ENCODE data around the gene TIFAB.

TIFAB gene

DNA sequence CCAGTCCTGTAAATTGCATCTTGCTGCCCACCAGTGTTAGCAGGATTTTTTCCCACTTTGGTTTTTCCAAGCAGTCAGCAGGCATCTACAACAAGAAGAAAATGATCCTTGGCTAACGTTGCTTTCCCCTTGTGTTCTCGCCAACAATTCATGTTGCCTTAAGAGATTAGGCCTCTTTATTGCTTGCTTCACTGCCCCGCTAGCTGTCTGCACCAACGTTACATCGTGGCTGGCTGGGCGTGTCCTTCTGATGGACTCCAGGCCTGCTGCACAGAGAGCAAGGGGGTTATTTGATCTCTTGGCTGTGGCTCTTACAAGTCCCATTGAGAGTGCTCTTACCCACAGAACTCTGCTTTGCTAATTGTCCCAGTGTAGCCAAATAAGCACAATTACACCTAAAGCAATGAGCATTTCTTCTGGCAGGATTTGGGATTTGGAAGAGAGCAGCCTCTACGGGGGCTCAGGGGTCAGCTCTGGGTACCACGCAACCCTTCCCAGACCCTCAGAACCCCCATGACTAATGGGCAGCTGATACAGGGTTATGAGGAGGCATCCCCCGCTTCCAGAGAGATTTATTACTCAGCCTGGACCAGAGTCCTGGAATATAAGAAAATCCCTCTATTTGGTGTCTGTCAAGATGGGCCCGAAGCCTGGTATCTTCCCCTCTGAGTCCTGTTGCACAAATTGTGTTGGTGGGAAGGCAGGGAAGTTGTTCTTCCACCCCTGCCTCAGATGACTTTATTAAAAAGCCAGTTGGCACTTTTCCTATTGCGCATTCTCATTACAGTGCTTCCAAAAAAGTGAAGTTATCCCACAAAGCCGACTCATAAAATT is 22.6 kb downstream of the TIFAB start:
- TF ChIP-seq, protein P1, sequence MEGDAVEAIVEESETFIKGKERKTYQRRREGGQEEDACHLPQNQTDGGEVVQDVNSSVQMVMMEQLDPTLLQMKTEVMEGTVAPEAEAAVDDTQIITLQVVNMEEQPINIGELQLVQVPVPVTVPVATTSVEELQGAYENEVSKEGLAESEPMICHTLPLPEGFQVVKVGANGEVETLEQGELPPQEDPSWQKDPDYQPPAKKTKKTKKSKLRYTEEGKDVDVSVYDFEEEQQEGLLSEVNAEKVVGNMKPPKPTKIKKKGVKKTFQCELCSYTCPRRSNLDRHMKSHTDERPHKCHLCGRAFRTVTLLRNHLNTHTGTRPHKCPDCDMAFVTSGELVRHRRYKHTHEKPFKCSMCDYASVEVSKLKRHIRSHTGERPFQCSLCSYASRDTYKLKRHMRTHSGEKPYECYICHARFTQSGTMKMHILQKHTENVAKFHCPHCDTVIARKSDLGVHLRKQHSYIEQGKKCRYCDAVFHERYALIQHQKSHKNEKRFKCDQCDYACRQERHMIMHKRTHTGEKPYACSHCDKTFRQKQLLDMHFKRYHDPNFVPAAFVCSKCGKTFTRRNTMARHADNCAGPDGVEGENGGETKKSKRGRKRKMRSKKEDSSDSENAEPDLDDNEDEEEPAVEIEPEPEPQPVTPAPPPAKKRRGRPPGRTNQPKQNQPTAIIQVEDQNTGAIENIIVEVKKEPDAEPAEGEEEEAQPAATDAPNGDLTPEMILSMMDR (IDR thresholded peaks at IDR 0.05; ENCODE audit: low read depth, low read length): no peak
- no peak for DNase-seq (ENCODE audit: low read depth, low spot score)
- in situ Hi-C loops (cut with HindIII; ENCODE audit: low sequenced_read_pairs): no loop called here
- no peak overlapping the region for H3K4me3 ChIP-seq (ENCODE audit: low read depth, low read length)

DNA sequence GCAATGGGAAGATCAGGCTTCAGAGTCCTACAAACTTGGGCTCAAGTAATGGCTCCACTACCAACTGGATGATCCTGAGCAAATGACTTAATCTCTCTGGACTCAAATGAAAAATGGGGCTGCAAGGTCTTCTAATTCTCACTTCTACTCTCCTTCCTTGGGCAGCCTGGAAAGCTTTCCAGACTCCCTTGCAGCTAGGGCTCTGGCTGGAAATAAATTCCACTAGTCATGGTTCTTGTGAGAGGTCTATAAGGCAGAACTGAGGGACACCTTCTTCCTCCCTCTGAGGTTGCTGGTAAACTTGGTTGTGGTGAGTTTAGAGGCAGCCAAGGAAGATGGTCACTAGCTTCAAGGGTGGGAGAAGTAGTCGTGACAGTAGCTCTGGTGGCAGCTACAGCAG is 23.6 kb downstream of the TIFAB start:
- TF ChIP-seq, protein P1 (IDR thresholded peaks at IDR 0.05; ENCODE audit: low read depth, low read length): no peak

DNA sequence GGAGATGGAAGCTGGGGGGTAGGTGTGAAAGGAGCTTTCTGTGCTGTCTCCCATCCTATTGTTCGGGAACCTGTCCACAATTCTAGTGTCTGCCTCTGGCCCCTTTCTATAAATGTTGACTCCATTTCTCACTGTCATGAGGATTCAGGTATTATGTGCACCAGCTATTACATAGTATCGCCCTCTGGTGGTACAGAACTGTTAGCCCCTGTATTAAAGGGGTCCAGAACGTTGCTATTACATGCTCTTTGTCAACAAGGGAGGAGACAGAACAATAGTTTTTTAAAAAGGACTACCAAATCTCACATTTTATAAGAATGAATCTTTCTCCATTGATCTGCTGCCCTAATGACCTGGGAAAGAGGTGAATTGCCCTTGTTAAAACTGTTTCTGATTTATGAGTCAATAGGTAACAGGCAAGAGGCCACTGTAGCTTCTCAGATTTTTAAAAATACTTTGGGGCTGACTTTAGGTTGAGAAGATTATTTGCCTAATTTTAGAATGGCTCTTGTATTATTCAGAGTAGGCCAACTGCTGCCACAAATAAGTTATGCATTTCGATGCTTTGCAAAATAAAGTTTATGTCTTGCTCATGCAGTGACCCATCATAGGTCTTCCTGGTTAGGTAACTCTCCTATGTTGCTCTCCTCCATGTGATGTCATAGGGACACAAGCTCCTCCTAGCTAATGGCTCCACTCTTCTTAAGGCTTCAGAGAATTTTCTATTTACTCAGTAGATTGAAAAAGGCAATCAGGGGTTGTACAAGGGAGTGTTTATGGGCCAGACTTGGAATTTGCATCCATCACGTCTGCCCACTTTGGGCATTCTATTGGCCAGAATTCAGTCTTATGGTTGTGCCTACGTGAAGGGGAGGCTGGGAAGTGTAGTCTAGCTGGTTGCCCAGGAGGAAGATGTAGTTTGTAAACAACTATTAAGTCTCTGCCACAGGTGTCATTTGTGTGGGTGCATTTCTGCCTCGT is 25.8 kb downstream of the TIFAB start:
- DNase-seq (ENCODE audit: low read depth, low spot score): peak; percentile 47
- H3K4me3 ChIP-seq (ENCODE audit: low read depth, low read length): no peak overlapping the region
- in situ Hi-C loops (cut with HindIII; ENCODE audit: low sequenced_read_pairs): no loop called here

More for the DNA sequence above, 23.6 kb downstream of the TIFAB start:
- no peak for DNase-seq (ENCODE audit: low read depth, low spot score)
- H3K4me3 ChIP-seq (ENCODE audit: low read depth, low read length): no peak overlapping the region
- in situ Hi-C loops (cut with HindIII; ENCODE audit: low sequenced_read_pairs): no loop called here

DNA sequence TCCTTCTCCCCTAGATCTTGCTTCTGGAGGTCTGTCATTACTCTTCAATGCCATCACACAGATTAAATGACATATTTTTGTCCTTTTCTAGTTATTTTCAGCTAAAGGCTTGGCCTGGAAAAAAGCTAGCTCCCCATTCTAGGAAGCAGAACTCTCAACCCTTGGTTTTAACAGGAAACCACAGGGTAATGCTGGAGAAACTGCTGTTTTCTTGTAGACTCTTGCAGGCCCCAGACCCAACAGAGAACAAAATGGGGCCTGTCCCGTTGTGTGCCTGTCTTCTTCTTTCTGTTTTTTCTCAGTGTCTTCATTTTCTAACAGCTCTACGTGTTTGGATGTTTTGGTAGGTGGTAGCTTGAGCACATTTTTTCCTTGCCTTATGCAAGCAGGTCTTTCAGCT is 26.5 kb downstream of the TIFAB start:
- TF ChIP-seq, protein P1 (IDR thresholded peaks at IDR 0.05; ENCODE audit: low read depth, low read length): no peak
- no peak overlapping the region for H3K4me3 ChIP-seq (ENCODE audit: low read depth, low read length)
- no peak for DNase-seq (ENCODE audit: low read depth, low spot score)
- in situ Hi-C loops (cut with HindIII; ENCODE audit: low sequenced_read_pairs): no loop called here

More for the DNA sequence above, 25.8 kb downstream of the TIFAB start:
- TF ChIP-seq, protein P1 (IDR thresholded peaks at IDR 0.05; ENCODE audit: low read depth, low read length): peak; percentile 85

DNA sequence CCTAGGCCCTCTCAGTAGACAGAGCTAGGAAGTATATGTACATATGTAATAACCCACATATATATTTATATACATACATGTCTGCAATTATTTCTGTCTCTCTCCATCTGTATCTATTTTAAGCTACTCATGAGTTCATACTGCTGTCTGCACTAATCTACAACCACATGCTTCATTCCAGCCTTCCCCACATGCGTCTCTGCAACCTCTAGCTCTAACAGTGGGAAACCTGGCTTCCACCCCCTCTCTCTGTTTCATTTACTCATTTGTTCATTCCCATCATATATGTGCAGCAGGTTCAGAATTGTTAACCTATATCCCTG is 28.3 kb downstream of the TIFAB start:
- TF ChIP-seq, protein P1 (IDR thresholded peaks at IDR 0.05; ENCODE audit: low read depth, low read length): no peak
- in situ Hi-C loops (cut with HindIII; ENCODE audit: low sequenced_read_pairs): no loop called here
- no peak overlapping the region for H3K4me3 ChIP-seq (ENCODE audit: low read depth, low read length)
- DNase-seq (ENCODE audit: low read depth, low spot score): no peak

DNA sequence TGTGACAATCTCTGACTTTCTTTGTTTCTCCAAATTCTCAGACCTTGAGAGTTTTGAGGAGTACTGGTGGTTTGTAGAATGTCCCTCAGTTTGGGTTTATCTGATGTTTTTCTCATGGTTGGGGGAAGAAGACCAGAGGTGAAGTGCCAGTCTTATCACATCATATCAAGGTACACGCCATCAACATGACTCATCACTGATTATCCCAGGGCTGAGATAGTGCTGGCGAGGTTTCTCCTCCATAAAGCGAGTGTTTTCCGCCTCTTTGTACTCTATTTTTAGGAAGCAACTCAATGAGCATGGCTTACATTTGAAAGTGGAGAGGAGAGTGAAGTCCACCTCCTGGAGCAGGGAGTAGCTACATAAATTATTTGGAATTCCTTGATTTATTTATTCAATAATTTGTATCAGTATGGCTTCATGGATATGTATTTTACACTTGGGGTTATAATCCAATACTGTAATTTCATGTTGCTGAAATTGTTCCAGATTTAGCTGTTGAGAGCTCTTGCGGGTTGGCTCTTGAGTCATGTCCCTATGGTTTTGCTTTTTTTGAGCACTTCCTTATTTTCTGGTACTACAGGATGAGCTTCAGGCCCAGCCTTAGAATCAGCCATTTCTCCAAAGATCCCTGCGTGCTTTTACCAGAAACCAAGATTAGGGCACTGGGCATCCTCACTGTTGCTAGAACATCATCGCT is 28.9 kb downstream of the TIFAB start:
- DNase-seq (ENCODE audit: low read depth, low spot score): no peak
- in situ Hi-C loops (cut with HindIII; ENCODE audit: low sequenced_read_pairs): no loop called here
- TF ChIP-seq, protein P1 (IDR thresholded peaks at IDR 0.05; ENCODE audit: low read depth, low read length): no peak

More for the DNA sequence above, 28.9 kb downstream of the TIFAB start:
- H3K4me3 ChIP-seq (ENCODE audit: low read depth, low read length): no peak overlapping the region

All from astrocyte of the spinal cord (primary cell).